ENCODE measurements around the gene SLC11A1.
A peak's percentile ranks its signal among the peaks of the same experiment; 100 is the strongest.

The SLC11A1 gene

GRCh38 chr2:218367415-218368149 is 14.5 kb upstream of the SLC11A1 start:
- no peak for DNase-seq

- no peak for DNase-seq
Measured at GRCh38 chr2:218368150-218368528, 13.9 kb upstream of the SLC11A1 start.

- DNase-seq = no peak
Measured at GRCh38 chr2:218368621-218369153, 13.4 kb upstream of the SLC11A1 start.

GRCh38 chr2:218369330-218369729 is 12.7 kb upstream of the SLC11A1 start:
- no peak for DNase-seq

- DNase-seq = no peak
Measured at GRCh38 chr2:218370410-218371063, 11.5 kb upstream of the SLC11A1 start.

- no peak for DNase-seq
Measured at GRCh38 chr2:218371983-218372350, 10.1 kb upstream of the SLC11A1 start.

- DNase-seq = no peak
Measured at GRCh38 chr2:218374795-218375194, 7.3 kb upstream of the SLC11A1 start.

- DNase-seq = no peak
Measured at GRCh38 chr2:218375212-218375611, 6.9 kb upstream of the SLC11A1 start.

GRCh38 chr2:218378053-218378452 is 4.0 kb upstream of the SLC11A1 start:
- DNase-seq = no peak

GRCh38 chr2:218382785-218383184 is 712 bp downstream of the SLC11A1 start:
- DNase-seq = no peak

GRCh38 chr2:218383892-218384519 is 1.9 kb downstream of the SLC11A1 start:
- DNase-seq = no peak

GRCh38 chr2:218384975-218385374 is 2.9 kb downstream of the SLC11A1 start:
- no peak for DNase-seq

- no peak for DNase-seq
Measured at GRCh38 chr2:218386505-218387368, 4.7 kb downstream of the SLC11A1 start.

GRCh38 chr2:218387369-218388194 is 5.5 kb downstream of the SLC11A1 start:
- DNase-seq = peak; percentile 34

- no peak for DNase-seq
Measured at GRCh38 chr2:218389333-218390150, 7.5 kb downstream of the SLC11A1 start.

- no peak for DNase-seq
Measured at GRCh38 chr2:218391202-218391601, 9.1 kb downstream of the SLC11A1 start.

GRCh38 chr2:218392459-218392858 is 10.4 kb downstream of the SLC11A1 start:
- no peak for DNase-seq

GRCh38 chr2:218392891-218393462 is 10.9 kb downstream of the SLC11A1 start:
- no peak for DNase-seq

GRCh38 chr2:218393750-218394290 is 11.7 kb downstream of the SLC11A1 start:
- no peak for DNase-seq

GRCh38 chr2:218394298-218395089 is 12.4 kb downstream of the SLC11A1 start:
- DNase-seq = no peak
